Activated T-helper 1 cell treated with anti-CD3 and anti-CD28 coated beads, Interleukin-12 subunit alpha, Interleukin-12 subunit beta, Interleukin-2, Interleukin-4 antibody, amounts not matched to agents 30 ng/mL and 10 ng/mL and 1 ng/mL, durations not matched to agents 14 hours and 24 hours and 36 hours (primary cell): ENCODE results near the gene UBR4. TPM values are rescaled to one million over a fixed set of nuclear protein-coding genes. Genes with fewer than 3 reads are reported as not detected.

ENCODE experiments used
- DNase-seq: peaks from one replicate; pipeline ENCODE4 v3.0.0; 2021; ENCODE audit warnings: low spot score
- H3K27ac Mint-ChIP-seq: one replicate; pipeline ENCODE4 v1.8.0; 2021; ENCODE audit warnings: mild to moderate bottlenecking, mixed read lengths
- H3K27me3 Mint-ChIP-seq: one replicate; pipeline ENCODE4 v1.8.0; 2022; ENCODE audit warnings: mild to moderate bottlenecking, moderate library complexity, mixed read lengths; ENCODE audit not compliant: insufficient read depth
- H3K36me3 Mint-ChIP-seq: one replicate; pipeline ENCODE4 v1.8.0; 2021; ENCODE audit warnings: low read depth, mixed read lengths
- H3K4me1 Mint-ChIP-seq: one replicate; pipeline ENCODE4 v1.8.0; 2021; ENCODE audit warnings: low read depth, mixed read lengths
- H3K4me3 Mint-ChIP-seq: one replicate; pipeline ENCODE4 v1.8.0; 2021; ENCODE audit warnings: mild to moderate bottlenecking, moderate library complexity, mixed read lengths
- H3K9me3 Mint-ChIP-seq: one replicate; pipeline ENCODE4 v1.8.0; 2021; ENCODE audit warnings: mixed read lengths
- intact Hi-C: fragments of 100-400 bp; cut with micrococcal nuclease; formaldehyde crosslinking; loops from one replicate; pipeline ENCODE4 v1.15.1; 2024
- total RNA-seq: library from RNA; stranded (reverse); gene quantifications from 2 replicates; pipeline ENCODE4 v1.2.3, GENCODE V29; 2022

UBR4 gene
- total RNA-seq, 1 donor from 2014 or later: 155 TPM

GRCh38 chr1:19057182-19057779, 152.8 kb downstream of the UBR4 start:
- H3K36me3 Mint-ChIP-seq: peaks cover 3% of the 10 kb centered on the region
- no peak overlapping the region for H3K4me3 Mint-ChIP-seq
- intact Hi-C loops: no loop called here
- H3K27me3 Mint-ChIP-seq: peaks cover 34% of the 10 kb centered on the region
- DNase-seq: no peak
- H3K4me1 Mint-ChIP-seq: peaks cover 6% of the 10 kb centered on the region
- H3K9me3 Mint-ChIP-seq: peaks cover 8% of the 10 kb centered on the region
- H3K27ac Mint-ChIP-seq: no peak overlapping the region

- Mint-ChIP-seq H3K4me3 (no peak overlapping the region), H3K36me3 (no peaks in the 10 kb centered on the region), H3K27me3 (peaks cover 35% of the 10 kb centered on the region), H3K27ac (no peak overlapping the region), H3K4me1 (peaks cover 10% of the 10 kb centered on the region), H3K9me3 (no peaks in the 10 kb centered on the region)
- DNase-seq: no peak
- intact Hi-C loops: no loop called here
Measured at GRCh38 chr1:19055701-19056100, 154.4 kb downstream of the UBR4 start.

- H3K4me1 Mint-ChIP-seq: peaks cover 10% of the 10 kb centered on the region
- H3K27me3 Mint-ChIP-seq: peaks cover 41% of the 10 kb centered on the region
- intact Hi-C loops: no loop called here
- no peaks in the 10 kb centered on the region for H3K9me3 Mint-ChIP-seq
- H3K27ac Mint-ChIP-seq: no peak overlapping the region
- no peak for DNase-seq
- no peak overlapping the region for H3K4me3 Mint-ChIP-seq
- H3K36me3 Mint-ChIP-seq: no peaks in the 10 kb centered on the region
Measured at GRCh38 chr1:19055001-19055400, 155.1 kb downstream of the UBR4 start.

- no peaks in the 10 kb centered on the region for H3K9me3 Mint-ChIP-seq
- peaks cover 10% of the 10 kb centered on the region for H3K4me1 Mint-ChIP-seq
- intact Hi-C loops: no loop called here
- H3K4me3 Mint-ChIP-seq: no peak overlapping the region
- H3K27ac Mint-ChIP-seq: no peak overlapping the region
- DNase-seq: no peak
- no peaks in the 10 kb centered on the region for H3K36me3 Mint-ChIP-seq
- H3K27me3 Mint-ChIP-seq: peaks cover 41% of the 10 kb centered on the region
Measured at GRCh38 chr1:19054216-19054615, 155.8 kb downstream of the UBR4 start.

GRCh38 chr1:19053486-19053885, 156.6 kb downstream of the UBR4 start:
- DNase-seq: no peak
- Mint-ChIP-seq H3K27me3 (peaks cover 38% of the 10 kb centered on the region), H3K27ac (no peak overlapping the region), H3K9me3 (no peaks in the 10 kb centered on the region), H3K36me3 (no peaks in the 10 kb centered on the region), H3K4me3 (no peak overlapping the region), H3K4me1 (peaks cover 10% of the 10 kb centered on the region)
- intact Hi-C loops: no loop called here

- intact Hi-C loops: no loop called here
- Mint-ChIP-seq H3K4me1 (peaks cover 5% of the 10 kb centered on the region), H3K36me3 (no peaks in the 10 kb centered on the region), H3K4me3 (no peak overlapping the region), H3K27me3 (peaks cover 21% of the 10 kb centered on the region), H3K9me3 (no peaks in the 10 kb centered on the region), H3K27ac (no peak overlapping the region)
- no peak for DNase-seq
Measured at GRCh38 chr1:19049798-19050197, 160.3 kb downstream of the UBR4 start.

- no peak for DNase-seq
- Mint-ChIP-seq H3K9me3 (no peaks in the 10 kb centered on the region), H3K36me3 (no peaks in the 10 kb centered on the region), H3K27me3 (peaks cover 21% of the 10 kb centered on the region), H3K4me1 (peaks cover 5% of the 10 kb centered on the region), H3K4me3 (no peak overlapping the region), H3K27ac (no peak overlapping the region)
- intact Hi-C loops: no loop called here
Measured at GRCh38 chr1:19049128-19049768, 160.8 kb downstream of the UBR4 start.

- Mint-ChIP-seq H3K9me3 (no peaks in the 10 kb centered on the region), H3K4me3 (no peak overlapping the region), H3K27ac (no peak overlapping the region), H3K27me3 (peaks cover 11% of the 10 kb centered on the region), H3K36me3 (no peaks in the 10 kb centered on the region), H3K4me1 (peaks cover 5% of the 10 kb centered on the region)
- intact Hi-C loops: no loop called here
- no peak for DNase-seq
Measured at GRCh38 chr1:19046972-19047731, 162.9 kb downstream of the UBR4 start.

- Mint-ChIP-seq H3K4me1 (peaks cover 5% of the 10 kb centered on the region), H3K36me3 (no peaks in the 10 kb centered on the region), H3K4me3 (no peak overlapping the region), H3K9me3 (no peaks in the 10 kb centered on the region), H3K27ac (no peak overlapping the region), H3K27me3 (peaks cover 11% of the 10 kb centered on the region)
- no peak for DNase-seq
- intact Hi-C loops: no loop called here
Measured at GRCh38 chr1:19045898-19046880, 163.9 kb downstream of the UBR4 start.

GRCh38 chr1:19044975-19045831, 164.9 kb downstream of the UBR4 start:
- no peak for DNase-seq
- no peak overlapping the region for H3K4me3 Mint-ChIP-seq

GRCh38 chr1:19044471-19044870, 165.6 kb downstream of the UBR4 start:
- no peak for DNase-seq
- intact Hi-C loops: no loop called here
- H3K4me3 Mint-ChIP-seq: no peak overlapping the region
- peaks cover 11% of the 10 kb centered on the region for H3K27me3 Mint-ChIP-seq
- H3K4me1 Mint-ChIP-seq: no peaks in the 10 kb centered on the region
- no peaks in the 10 kb centered on the region for H3K36me3 Mint-ChIP-seq
- no peak overlapping the region for H3K27ac Mint-ChIP-seq
- no peaks in the 10 kb centered on the region for H3K9me3 Mint-ChIP-seq

More at GRCh38 chr1:19044975-19045831, 164.9 kb downstream of the UBR4 start:
- Mint-ChIP-seq H3K27me3 (peaks cover 10% of the 10 kb centered on the region), H3K27ac (no peak overlapping the region), H3K36me3 (no peaks in the 10 kb centered on the region), H3K9me3 (no peaks in the 10 kb centered on the region), H3K4me1 (no peaks in the 10 kb centered on the region)
- intact Hi-C loops: no loop called here
